ENCODE measurements around the gene BCL6.

Gene BCL6

DNA sequence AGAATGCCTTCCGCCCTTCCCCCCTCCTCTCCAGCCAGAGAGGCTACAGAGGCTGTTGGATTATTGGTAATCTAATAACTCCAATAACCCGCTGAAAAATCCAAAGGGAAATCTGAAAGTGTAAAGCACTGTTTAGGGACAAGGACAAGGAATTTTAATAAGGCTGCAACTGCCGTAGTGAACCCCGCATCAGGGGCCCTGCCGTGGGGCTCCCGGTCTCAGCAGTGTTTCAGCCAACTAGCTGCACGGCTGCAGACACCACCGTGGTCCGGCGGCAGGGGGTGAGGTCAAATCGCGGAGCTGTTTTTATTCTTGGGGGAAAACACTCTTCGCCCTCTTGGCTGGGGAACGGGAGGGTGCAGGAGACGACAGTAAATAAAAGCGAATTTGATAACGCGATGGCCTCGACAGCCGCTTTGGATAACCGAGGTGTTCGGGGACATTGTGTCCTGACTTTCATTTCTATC lies 6.1 kb downstream of the BCL6 start:
- DNase-seq (ENCODE audit: low read depth, low spot score): no peak

GRCh38 chr3:187738331-187739093 lies 6.8 kb downstream of the BCL6 start:
- peak; percentile 94 for DNase-seq (ENCODE audit: low read depth, low spot score)

DNA sequence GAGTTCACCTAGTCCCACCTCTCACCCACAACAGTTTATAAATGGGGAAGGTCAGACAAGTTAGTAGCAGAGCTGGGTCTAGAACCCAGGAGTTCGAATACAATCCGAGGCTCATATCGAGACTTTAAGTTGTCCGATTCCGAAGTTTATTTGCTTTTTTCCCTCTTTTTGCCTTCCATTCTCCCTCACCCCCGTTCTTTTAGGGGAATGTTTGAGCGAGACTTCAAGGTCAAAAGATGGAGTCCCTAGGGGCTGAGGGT lies 7.3 kb downstream of the BCL6 start:
- DNase-seq (ENCODE audit: low read depth, low spot score): no peak

- peak; percentile 79 for DNase-seq (ENCODE audit: low read depth, low spot score)
These were observed 7.7 kb downstream of the BCL6 start for GRCh38 chr3:187737368-187738070.

GRCh38 chr3:187737006-187737367 lies 8.3 kb downstream of the BCL6 start:
- DNase-seq (ENCODE audit: low read depth, low spot score): no peak

DNA sequence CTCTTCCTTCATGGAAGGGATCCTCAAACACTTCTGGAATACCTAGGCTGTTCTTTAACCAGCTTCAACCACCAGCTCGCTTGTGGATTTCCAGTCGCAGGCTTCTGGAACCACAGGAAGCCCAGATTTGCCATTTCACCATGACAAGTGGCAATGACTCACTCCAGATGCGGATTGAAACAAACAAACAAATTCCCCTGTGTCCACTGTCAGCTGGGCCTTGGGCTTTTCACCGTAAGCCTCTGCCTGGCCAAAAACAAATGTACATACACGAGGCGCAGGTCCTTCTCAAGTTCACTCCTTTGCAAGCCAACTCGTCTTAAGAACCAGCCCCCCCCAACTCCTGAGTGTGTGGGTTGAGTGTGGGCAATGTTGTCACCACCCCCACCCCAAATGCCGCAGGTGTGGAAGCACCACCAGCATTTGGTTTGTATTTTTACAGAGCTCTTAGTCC lies 8.8 kb downstream of the BCL6 start:
- peak; percentile 63 for DNase-seq (ENCODE audit: low read depth, low spot score)

DNA sequence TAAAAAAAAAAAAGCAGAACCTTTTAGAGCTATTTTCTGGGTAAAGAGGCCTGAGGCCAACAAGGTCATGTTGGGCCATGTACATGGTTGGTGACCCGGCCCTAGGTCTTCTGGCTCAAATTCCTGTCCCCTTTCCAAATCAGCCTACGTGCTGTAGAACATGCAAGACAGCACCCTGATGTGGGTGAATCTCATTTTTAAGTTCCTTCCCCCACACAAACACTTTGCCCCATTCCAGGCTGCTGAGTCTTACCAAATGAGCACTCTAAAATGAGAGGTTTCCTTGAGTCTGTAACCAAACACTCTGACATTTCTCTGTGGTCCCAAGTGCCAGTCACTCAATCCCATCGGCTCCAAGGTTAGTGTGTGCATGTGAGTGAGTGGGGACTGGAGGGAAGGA lies 9.4 kb downstream of the BCL6 start:
- no peak for DNase-seq (ENCODE audit: low read depth, low spot score)

GRCh38 chr3:187735383-187735782 lies 9.9 kb downstream of the BCL6 start:
- DNase-seq (ENCODE audit: low read depth, low spot score): no peak

DNA sequence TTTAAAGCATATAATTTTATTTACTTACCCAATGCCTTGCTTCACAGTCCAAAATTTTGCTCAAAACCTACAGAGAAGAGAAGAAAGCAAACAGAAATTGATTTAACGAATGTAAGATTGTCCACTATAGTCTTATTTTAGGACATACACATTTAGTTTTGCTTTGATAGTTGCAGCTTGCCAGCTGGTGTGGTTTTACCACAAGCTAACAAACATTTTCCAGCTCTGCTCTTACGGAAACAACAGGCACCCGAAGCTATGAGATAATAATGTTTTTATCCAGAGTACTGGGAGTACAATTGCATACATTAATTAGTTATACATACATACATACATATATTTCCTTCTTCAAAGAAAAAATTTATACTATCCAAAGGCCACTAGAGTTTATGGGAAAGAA lies 10.4 kb downstream of the BCL6 start:
- no peak for DNase-seq (ENCODE audit: low read depth, low spot score)

DNA sequence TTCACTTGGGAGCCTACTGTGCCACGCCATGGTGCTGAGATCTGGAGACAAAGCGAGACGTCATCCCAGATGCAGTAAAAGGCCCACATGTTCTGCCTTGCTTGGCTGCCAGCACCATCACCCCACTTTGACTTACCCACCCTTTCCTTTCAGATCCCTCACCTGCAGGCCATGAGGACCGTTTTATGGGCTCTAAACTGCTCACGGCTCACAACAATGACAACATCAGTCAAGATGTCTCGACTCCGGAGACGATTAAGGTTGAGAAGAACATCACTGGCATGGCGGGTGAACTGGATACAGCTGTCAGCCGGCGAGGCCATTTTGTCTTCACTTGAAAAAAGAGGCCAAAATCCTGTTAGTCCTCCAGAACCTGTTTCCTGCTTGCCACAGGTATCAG lies 11.9 kb downstream of the BCL6 start:
- DNase-seq (ENCODE audit: low read depth, low spot score): no peak

- no peak for DNase-seq (ENCODE audit: low read depth, low spot score)
These were observed 15.7 kb downstream of the BCL6 start for GRCh38 chr3:187729598-187729997.

DNA sequence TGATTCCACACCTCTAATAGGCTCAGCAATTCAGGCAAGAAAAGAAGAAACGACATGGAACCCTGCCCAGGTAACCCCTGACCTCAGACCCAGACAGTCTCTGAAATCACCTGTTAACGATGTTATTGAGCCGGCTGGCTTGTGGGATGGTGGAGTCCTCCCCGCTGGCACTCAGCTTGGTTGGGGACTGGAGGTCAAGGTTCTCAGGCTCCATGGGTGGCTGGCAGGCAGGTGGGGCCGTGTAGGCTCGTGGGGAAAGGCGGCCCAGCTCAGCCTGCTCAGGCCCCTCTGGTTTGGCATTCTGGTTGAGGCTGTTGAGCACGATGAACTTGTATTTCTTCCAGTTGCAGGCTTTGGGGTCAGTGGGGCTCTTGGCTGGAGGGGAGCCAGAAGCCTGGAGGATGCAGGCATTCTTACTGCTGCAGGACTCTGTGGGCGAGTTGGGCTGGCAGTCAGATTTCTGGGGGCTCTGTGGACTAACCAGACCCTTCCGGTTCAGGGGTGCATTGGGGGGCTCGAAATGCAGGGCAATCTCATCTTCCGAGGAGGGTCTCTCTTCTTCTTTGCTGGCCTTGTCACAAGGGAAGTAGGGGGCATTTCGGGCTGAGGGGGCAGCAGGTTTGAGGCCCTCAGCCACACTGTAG lies 16.2 kb downstream of the BCL6 start:
- DNase-seq (ENCODE audit: low read depth, low spot score): no peak

DNA sequence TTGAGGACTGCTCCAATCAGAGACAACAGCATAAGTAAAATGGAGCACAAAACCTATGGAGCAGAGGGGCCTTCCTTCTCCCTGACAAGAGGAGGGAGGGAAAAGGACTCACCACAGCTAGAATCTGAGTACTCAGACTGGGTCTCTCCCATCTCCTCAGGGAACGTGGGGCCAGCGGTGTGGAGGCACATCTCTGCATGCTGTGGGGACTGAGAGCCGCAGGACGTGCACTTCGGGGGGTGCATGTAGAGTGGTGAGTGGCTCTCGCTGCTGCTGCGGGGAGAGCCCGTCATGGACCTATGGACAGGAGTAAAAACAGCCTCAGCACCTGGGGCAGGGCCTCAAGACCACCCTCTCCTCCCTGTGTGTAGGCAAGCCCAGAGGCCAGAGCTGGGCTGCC lies 17.0 kb downstream of the BCL6 start:
- DNase-seq (ENCODE audit: low read depth, low spot score): no peak

DNA sequence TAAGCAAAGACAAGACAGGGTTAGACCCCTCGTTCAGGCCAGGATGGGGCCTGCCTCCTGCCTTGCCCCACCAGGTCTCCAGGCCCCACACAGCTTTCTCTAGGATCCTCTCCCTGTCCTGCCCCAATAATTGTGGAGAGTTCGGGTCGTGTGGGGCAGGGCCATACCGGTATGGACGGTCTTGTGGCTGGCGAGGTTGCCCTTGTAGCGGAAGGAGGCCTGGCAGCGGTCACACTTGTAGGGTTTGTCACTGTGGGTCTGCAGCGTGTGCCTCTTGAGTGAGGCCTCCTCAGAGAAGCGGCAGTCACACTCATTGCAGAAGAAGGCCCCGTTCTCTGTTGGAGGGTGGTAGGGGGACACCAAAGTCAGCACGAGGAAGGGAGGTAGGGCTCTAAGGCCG lies 18.7 kb downstream of the BCL6 start:
- DNase-seq (ENCODE audit: low read depth, low spot score): no peak

GRCh38 chr3:187725653-187726370 lies 19.5 kb downstream of the BCL6 start:
- DNase-seq (ENCODE audit: low read depth, low spot score): no peak

- DNase-seq (ENCODE audit: low read depth, low spot score): no peak
These were observed 20.0 kb downstream of the BCL6 start for GRCh38 chr3:187725224-187725623.

GRCh38 chr3:187722206-187722612 lies 23.1 kb downstream of the BCL6 start:
- peak; percentile 23 for DNase-seq (ENCODE audit: low read depth, low spot score)

- DNase-seq (ENCODE audit: low read depth, low spot score): no peak
These were observed 24.2 kb downstream of the BCL6 start for GRCh38 chr3:187721055-187721454.

DNA sequence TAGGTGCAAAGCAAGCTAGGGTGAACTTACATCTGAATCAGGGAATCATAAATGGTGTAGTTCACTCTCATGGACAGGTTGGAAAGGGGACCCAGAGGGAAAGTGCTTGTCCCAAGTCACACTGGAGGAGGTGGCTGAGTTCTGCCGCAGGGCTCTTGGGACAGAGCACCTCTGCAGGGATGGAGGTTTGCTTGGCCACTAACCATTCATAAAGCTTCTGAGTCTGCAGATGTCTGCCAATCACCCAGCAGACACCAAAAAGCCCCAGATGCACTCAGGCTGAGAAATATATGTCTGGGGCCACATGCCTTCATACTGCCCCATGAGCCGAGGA lies 25.0 kb downstream of the BCL6 start:
- DNase-seq (ENCODE audit: low read depth, low spot score): no peak

GRCh38 chr3:187719628-187720336 lies 25.5 kb downstream of the BCL6 start:
- peak; percentile 36 for DNase-seq (ENCODE audit: low read depth, low spot score)

- DNase-seq (ENCODE audit: low read depth, low spot score): no peak
These were observed 26.5 kb downstream of the BCL6 start for GRCh38 chr3:187718802-187719201.

- no peak for DNase-seq (ENCODE audit: low read depth, low spot score)
These were observed 27.7 kb downstream of the BCL6 start for GRCh38 chr3:187717572-187717971.
